NCI-H2107 (cell line): ENCODE measurements around the gene TNNT2.

Experiments
- DNase-seq: peaks from one replicate; lab custom pipeline; 2025; lab: John Stamatoyannopoulos, UW

The TNNT2 gene

DNA sequence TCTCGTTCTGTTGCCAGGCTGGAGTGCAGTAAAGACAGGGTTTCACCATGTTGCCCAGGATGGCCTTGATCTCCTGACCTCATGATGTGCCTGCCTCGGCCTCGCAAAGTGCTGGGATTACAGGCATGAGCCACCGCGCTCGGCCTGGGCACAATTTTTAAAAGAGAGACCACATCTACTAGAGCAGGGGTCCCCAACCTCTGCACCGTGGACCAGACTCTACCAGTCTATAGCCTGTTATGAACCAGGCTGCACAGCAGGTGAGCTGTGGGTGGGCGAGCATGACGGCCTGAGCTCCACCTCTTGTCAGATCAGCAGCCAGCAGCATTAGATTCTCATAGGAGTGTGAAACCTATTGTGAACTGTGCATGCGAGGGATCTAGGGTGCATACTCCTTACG, 20.8 kb downstream of the TNNT2 start:
- DNase-seq: no peak

DNA sequence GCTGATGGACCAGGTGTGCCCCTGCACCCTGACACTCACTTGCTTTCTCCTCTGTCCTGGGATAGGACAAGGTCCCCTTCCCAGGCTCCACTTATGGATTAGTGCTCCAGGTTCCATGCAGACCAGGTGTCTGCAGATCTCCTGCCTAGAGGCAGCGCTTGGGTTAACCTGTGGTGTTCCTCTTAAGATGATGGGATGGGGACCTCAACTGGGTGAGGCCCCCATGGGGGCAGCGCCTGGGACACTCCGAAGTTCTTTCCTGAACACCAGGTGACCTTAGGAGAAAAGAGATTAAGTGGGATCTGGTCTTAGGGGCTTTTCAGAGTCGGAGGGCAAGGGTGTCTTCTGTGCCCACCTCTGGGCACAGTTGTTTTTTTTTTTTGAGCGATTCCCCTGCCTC, 21.2 kb downstream of the TNNT2 start:
- no peak for DNase-seq

DNA sequence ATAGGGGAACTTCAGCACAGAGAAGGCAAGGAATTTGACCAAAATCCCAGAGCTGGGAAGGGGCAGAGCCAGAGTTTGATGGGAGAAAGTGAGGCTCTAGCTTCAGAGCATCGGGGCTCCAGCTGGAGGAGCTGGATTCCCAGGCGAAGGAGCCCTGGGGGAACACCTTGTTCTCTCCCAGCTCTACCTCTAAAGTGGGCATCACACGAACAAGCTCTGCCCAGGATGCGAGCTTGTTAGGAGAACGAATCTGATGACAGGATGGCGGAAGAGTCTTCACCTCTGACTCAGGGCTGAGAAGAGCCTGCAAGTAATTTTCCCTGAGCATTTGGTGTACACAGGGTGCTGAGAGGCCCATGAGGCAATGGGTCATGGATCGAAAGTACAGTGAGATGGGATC, 22.0 kb downstream of the TNNT2 start:
- DNase-seq: no peak

DNA sequence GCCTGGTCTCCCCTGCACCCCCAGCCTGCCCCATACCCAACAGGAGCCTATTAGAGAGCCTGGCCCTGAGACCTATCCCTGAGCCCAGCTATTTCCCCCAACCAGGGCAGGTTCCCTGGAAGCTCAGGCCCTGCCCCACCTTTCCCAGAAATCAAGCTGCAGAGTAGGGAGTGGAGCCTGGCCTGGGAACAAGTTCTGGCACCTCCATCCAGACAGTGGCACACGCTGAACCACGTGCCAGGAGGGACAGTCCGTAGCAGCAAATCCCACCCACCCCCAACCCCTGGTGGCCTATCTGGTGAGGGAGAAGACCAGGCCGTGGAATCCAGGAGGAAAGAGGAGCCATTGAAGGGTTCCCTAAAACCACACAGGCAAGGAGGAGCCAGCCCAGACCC, 22.6 kb downstream of the TNNT2 start:
- no peak for DNase-seq

DNA sequence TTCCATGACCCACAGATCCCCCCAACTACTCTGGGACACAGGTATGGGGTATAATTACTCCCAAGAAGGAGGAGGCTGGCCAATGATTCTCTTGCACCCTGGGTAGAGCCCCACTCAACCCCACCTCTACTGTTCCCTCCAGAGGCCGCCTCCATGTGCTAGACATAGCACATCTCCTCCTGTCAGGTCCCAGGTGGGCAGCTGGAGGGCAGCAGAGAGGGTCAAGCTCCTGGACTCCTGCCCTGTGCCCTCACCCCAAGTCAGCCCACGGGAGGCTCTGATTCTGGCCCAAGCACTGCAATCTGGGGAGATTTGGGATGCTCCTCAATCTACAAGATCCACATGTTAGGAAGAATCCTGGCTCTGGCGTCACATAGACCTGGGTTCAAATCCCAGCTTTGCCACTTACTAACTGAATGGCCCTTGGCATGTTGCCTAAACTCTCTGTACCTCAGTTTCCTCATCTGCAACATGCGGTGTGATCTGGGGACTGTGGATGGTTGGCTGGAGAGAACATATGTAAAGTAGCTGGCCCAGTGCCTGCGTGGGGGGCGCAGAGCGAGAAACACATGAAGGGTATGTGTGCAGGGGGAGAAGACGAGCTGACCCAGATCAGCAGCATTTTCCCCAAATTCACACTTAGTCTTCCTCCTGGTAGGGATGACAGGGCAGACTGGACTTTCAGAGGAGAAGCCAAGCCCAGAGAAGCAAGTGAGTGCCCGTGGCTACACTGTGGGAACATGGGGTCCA, 23.2 kb downstream of the TNNT2 start:
- no peak for DNase-seq

DNA sequence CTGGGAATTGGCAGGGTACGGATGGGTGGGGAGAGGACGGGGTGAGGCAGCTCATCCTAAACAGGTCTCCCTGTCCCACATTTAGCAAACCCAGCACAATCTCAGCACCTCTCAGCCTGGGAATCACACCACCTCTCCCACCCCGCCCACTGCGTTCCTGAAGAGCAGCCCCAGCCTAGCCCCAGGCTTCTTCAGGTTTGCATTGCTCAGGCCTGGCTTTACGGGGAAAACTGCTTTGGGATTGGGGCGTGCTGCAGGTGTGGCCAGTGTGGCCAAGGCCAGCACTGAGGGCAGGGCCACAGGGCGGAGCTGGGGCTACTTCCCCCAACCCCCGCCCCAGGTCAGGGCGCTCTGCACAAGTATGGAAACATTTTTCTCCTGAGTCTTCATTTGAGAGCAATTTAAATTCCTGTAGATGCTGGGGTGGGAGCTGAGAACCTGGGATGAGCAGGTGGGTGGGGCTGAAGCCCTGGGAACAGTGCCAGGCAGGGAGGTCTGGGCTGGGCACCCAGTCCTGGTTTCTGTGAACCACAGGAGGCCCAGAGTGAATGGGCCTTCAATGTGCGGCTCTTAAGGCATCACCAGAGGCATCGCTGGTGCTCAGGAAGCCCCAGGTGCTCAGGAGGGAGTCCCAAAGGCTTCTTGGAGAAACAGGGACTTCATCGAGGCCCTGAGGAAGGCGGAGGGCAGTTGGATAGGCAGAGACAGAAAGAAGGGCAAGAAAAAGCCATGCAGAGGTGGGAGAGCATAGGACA, 24.1 kb downstream of the TNNT2 start:
- no peak for DNase-seq

DNA sequence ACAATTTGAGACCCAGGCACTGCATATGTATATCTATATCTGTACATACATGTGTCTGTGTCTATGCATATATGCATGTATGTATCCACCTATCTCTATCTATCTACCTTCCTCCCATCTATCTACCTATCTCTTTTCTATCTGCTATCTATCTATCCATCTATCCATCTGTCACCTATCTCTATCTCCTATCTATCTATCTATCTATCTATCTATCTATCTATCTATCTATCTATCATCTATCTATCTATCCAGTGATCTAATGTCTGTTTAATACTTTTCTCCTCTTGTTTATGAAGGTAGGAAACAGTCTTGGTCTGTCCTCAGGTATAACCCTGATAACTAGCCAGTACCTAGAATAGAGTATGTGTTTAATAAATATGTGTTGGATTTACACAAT, 25.9 kb downstream of the TNNT2 start:
- no peak for DNase-seq

DNA sequence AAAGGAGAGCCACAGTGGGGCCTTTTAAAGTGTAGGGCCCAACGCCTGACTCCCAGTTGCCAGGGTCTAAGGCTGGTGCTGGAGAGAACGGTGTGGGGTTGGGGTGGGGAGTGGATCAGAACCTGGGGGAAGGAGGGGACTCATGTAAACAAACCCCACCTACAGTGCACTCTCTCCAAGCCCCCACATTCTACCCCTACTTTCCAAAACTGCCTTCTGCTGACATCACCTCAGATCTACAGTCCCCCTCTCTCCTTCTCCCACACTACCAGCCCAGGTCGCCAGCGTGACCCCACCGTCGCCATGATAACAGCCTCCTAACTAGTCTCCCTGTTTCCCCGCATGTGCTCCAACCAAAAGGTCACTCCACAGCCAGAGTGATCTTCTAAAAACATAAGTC, 26.6 kb downstream of the TNNT2 start:
- no peak for DNase-seq

DNA sequence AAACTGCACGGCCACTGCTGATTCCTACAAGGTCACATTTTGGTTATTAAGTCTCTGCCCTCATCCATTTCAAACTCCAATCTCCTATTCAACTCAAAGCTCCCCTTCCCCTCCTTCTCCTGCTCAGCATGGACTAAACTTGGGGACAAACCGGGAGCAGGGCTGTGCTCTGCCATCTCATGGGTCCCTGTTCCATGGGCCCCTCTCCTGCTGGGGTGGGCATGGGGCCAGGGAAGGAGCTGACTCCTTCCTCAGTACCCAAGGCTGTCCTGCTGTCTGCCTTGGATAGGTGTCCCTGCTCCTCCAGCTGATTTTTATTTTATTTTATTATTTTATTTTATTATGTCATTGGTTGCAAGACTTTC, 27.1 kb downstream of the TNNT2 start:
- DNase-seq: no peak

DNA sequence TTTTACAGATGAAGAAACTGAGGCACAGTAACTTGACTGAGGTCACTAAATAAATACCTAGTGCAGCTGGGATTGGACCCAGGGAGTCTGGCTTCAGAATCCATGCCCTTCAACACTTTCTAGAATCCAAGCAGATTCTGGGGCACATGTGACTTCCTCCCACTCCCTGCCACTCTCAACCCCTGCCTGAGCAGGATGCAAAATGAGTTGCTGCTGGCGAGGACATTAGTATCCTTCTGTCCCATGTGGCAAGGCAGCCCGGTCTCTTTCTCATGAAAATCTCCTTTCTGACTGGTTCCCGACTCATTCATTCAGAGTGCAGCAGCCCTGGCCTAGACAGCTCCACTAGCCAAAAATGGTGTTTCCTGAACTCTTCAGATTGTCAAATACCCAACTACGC, 28.4 kb downstream of the TNNT2 start:
- no peak for DNase-seq

DNA sequence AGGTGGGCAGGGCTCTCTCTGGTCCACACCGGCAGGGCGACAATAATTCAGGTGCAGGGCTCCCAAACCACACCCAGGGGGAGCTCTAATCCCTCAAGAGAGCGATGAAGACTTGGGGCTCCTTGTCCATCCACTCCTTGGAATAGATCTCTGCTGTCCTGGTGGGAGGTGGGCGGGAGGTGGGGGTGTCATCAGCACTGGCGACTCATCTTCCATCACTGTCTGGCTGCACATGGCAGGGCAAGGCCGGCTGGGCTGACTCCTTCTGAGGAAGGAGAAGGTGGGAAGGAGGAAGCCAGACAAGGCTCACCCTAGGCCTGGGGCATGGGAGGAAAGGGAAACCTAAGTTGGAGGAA, 29.3 kb downstream of the TNNT2 start:
- peak; percentile 31 for DNase-seq

DNA sequence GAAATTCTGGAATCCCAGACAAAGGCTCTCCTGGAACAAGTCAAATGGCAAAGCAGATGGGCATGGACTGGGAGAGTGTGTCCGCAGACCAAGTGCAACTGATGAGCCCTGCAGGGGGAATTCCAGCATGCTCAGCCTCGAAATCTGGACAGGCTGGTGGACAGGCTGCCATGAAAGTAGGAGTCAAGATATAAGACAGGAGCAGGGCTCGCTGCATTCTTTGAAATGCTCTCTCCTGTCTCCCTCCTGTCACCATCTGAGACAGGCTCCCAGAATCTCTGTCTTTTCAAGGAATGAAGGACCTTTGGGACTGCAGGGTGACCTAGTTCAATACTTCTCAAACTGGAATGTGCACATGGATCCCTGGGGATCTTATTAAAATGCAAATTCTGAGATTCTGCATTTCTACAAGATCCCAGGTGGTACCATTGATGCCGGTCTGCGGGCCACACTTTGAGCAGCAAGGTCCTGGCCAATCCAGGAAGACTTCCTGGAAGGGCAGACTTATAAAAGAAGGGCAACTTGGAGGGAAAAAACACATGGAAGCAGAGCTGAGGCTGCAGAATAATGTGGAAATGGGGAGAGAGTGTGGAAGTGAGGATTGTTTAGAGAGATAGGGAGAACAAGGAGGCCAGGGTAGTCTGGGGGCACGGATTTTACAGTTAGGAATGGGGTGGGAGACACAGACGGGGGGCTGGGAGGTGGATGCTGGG, 29.8 kb downstream of the TNNT2 start:
- DNase-seq: no peak

DNA sequence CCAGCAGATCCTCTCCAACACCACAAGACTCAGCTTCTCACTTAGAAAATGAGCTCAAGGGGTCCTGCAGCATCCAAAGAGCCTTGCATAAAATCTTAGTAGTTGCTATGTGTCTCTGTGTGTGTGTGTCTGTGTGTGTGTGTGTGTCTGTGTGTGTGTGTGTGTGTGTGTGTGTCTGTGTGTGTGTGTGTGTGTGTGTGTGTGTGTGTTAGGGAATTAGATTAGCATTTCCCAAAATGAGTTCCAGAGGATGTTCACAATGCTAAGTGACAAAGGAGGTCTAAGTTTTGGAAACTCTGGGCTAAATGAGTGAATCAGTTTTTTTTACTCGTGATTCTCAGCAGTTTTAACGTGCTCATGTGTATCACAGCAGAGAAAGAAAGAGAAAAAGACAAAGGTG, 30.5 kb downstream of the TNNT2 start:
- no peak for DNase-seq

DNA sequence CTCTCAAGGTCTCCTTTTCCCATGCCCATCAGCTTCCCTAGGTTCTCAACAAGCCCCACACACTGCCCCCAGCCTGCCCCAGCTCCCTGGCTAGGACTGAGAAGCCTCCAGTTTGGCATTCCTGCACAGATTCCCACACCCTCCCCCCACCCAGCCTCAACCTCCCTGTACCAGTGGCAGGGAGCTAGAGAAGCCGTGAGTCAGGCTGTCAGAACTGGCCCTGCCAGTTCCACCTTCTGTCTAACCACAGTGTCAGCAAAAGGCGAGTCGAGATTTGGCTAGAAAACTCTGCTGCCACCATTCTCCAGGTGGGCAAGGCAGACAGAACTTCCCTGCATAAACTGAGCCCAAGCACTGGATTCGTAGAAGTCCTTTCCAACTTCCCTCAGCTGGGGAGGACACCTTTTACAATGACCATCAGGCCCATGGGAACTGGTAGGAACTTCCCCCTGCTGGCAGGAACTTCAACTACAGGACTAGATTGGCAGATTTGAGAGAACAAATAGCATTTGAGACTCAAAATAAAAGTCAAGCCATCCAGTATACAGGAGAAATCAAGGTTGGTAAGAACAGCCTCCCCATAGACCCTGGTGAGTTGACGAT, 31.0 kb downstream of the TNNT2 start:
- DNase-seq: no peak

DNA sequence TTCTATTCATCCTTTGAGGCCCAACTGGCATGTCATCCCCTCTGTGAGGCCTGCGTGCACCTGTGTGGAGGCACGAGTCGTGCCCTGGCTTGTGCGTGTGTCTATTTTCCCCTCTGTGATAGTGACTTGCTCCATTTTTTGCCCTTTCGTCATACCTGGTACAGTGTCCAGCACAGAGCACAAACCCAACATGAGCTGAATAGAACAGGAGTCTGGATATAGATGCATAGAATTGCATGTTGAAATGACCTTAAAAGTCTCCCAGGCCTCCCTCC, 32.5 kb downstream of the TNNT2 start:
- DNase-seq: no peak

DNA sequence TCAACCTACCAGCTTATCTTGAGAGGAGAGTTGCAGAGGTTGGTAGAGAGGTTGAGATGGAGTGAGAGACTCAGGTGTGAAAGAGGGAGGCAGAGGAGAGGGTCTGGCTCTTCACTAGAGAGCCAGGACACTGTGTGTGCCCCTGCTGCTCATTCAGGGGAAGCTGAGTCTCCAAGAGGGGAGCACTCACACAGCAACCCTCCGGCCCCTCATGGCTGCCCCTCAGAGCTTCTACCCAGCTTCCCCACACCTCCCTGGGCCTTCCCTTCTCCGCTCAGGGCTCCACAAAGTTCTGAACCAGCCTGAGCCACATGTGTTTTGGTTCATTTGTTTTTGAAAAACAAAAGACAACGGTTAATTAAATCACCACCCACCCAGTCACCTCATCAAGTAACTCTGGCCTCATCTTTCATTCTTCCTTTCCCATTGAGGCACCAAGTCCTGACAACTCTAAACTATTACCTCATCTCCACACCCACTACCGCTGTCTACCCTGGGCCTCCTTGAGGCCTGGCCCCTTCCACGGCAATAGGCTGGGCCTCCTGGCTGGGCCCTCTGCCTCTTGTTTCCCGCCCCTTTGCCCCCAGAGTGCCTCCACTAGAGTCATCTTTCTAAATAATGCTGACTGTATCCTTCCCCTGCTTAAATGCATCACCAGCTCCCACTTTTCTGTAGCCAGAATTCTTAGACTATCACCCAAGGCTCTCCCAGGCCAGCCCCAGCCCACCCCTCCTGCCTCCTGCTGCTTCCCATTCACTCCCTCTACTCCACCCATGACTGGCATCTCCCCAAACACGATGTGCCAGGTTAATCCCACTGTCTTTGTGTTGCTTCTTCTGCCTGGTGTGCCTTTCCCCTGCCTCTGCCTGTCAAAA, 33.0 kb downstream of the TNNT2 start:
- no peak for DNase-seq

DNA sequence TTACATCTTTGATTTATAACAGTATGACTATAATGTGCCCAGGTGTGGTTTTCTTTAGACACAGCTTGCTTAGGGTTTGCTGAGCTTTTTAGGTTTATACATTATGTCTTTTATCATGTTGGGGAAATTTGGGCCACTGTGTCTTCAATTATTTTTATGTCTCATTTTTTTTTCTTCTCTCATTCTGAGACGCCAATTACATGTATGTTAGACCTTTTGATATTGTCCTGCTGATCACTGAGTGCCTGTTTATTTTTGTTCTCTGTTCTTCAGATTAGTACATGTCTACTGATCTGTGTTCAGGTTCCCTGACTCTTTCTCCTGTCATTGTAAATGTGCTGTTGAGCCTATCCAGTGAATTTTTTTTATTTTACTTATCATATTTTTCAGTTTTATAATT, 36.1 kb downstream of the TNNT2 start:
- DNase-seq: no peak

DNA sequence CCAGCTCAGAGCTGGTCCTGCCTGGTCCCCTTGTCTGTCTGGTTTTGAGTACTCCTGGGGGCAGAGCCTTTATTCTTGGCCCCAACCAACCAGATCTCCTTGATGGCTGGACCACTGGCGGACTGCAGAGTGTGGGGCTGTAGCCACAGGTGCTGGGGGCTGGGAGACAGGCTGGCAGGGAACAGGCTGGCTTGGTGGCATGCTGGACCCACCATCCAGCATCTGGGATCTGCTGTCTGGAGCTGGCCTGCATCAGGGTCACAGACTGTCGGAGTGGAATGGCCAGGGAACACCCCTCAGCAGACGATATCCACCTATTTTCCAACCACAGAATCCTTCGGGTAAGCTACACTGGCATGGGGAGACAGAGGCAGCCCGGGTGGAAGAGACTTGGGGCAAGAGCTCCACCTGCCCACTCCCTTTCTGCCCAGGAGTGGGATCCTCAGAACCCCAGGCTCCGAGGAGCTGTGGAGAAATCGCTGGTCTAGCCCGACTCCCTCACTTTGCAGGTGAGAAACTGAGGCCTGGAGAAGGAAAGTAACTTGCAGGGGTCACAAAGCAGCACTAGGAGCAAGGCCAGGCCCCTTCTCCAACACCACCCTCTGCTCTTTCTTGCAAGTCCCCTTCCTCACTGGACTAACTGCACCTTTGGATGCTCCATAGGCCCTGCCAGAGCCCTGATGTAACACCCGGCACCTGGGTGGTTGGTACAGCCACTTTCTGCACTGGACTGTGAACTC, 40.6 kb downstream of the TNNT2 start:
- DNase-seq: no peak

DNA sequence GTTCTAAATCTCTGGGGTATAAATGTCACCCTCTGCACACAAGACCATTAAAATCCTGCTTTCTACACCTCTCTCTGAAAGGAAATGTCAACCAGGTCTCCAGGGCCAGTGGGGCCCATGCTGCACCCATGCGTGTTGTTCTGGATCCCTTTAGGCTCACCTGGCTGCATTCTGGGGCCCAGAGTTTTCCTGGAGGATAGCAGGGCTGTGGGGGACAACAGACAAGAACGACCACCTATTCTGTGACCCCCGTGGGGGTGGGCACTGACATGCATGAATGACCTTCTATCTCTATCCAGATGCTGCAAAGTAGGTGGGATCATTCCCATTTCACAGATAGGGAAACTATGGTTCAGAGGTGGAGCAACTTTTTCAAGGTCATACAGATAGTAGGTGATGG, 41.6 kb downstream of the TNNT2 start:
- DNase-seq: no peak

DNA sequence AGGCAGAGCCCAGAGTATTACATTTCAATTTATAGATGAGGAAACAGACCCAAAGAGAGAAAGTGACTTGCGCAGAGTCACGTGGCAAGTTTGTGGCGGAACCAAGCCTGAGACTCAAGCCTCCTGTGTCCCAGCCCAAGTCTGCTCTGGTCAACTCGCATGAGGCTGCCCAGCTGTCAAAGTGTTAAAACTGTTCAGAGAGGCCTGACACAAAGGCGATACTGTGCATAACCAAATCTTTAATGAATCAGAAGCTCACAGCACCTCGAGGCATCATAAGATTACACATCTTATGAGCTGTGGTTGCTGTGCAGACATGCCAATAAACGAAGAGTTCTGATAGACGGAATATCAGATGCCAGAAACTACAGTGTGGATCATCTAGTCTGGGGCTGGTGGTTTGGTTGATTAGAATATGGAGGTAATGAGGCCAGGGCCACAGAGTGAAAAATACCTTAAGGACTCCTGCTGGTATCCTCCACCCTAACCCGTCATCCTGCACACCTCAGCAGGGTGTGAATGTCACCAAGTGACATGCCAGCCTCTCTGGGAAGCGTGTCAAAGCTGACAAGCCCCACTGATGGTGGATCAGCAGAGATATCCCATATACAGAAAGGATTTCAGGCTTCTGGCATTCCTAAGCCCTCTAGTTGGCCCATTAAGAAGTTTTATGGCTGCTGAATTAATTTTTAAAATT, 42.2 kb downstream of the TNNT2 start:
- DNase-seq: no peak
